Measurements from ENCODE around the gene FANCB. TPM values are rescaled to one million over a fixed set of nuclear protein-coding genes. Genes with fewer than 3 reads are reported as not detected.

FANCB gene
- total RNA-seq, 1 donor from 2014 or later, result 2.8 TPM

- H2AFZ ChIP-seq (ENCODE audit: low read depth, low read length), result no peak overlapping the region
- no peak overlapping the region for H3K9ac ChIP-seq (ENCODE audit: low read length)
- Mint-ChIP-seq H3K27ac (ENCODE audit: unreplicated experiment) (peak overlapping the region; percentile 95), H3K4me3 (ENCODE audit: unreplicated experiment) (no peak overlapping the region), H3K36me3 (ENCODE audit: low read depth, unreplicated experiment) (no peaks in the 10 kb centered on the region), H3K4me1 (ENCODE audit: low read depth, unreplicated experiment) (peaks cover 8% of the 10 kb centered on the region), H3K9me3 (ENCODE audit: unreplicated experiment) (no peaks in the 10 kb centered on the region), H3K27me3 (ENCODE audit: low read depth, unreplicated experiment) (no peaks in the 10 kb centered on the region)
- H3K4me3 ChIP-seq (ENCODE audit: insufficient read depth, low read depth, low read length), result no peak overlapping the region
- H3K27me3 ChIP-seq (ENCODE audit: insufficient read depth, low read length), result no peaks in the 10 kb centered on the region
- peak overlapping the region; percentile 45 for H3K4me2 ChIP-seq (ENCODE audit: low read length)
- peaks cover 9% of the 10 kb centered on the region for H3K4me1 ChIP-seq (ENCODE audit: insufficient read depth, low read length)
- FAIRE-seq (peak; percentile 26), DNase-seq (ENCODE audit: low read depth) (peak; percentile 45)
- H3K9me3 ChIP-seq (ENCODE audit: insufficient read depth, low read depth, low read length), result no peaks in the 10 kb centered on the region
- no peaks in the 10 kb centered on the region for H4K20me1 ChIP-seq (ENCODE audit: insufficient read depth, low read length)
- TF ChIP-seq, protein P1, sequence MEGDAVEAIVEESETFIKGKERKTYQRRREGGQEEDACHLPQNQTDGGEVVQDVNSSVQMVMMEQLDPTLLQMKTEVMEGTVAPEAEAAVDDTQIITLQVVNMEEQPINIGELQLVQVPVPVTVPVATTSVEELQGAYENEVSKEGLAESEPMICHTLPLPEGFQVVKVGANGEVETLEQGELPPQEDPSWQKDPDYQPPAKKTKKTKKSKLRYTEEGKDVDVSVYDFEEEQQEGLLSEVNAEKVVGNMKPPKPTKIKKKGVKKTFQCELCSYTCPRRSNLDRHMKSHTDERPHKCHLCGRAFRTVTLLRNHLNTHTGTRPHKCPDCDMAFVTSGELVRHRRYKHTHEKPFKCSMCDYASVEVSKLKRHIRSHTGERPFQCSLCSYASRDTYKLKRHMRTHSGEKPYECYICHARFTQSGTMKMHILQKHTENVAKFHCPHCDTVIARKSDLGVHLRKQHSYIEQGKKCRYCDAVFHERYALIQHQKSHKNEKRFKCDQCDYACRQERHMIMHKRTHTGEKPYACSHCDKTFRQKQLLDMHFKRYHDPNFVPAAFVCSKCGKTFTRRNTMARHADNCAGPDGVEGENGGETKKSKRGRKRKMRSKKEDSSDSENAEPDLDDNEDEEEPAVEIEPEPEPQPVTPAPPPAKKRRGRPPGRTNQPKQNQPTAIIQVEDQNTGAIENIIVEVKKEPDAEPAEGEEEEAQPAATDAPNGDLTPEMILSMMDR (IDR thresholded peaks at IDR 0.05; ENCODE audit: insufficient read depth, low read depth, low read length), result no peak
- no peak for TF ChIP-seq EZH2 (IDR thresholded peaks at IDR 0.05; ENCODE audit: insufficient read depth, low read length)
- peaks cover 26% of the 10 kb centered on the region for H3K79me2 ChIP-seq (ENCODE audit: insufficient read depth, low read length)
- H3K36me3 ChIP-seq (ENCODE audit: insufficient read depth, low read length), result no peaks in the 10 kb centered on the region
- peak overlapping the region; percentile 67 for H3K27ac ChIP-seq (ENCODE audit: low read depth, low read length)
Observed at GRCh38 chrX:14864631-14865030, 8.2 kb downstream of the FANCB start.

- FAIRE-seq (no peak), DNase-seq (ENCODE audit: low read depth) (no peak)
- no peak overlapping the region for H3K4me2 ChIP-seq (ENCODE audit: low read length)
- no peaks in the 10 kb centered on the region for H3K27me3 ChIP-seq (ENCODE audit: insufficient read depth, low read length)
- H3K36me3 ChIP-seq (ENCODE audit: insufficient read depth, low read length), result no peaks in the 10 kb centered on the region
- no peaks in the 10 kb centered on the region for H3K9me3 ChIP-seq (ENCODE audit: insufficient read depth, low read depth, low read length)
- no peaks in the 10 kb centered on the region for H3K27me3 Mint-ChIP-seq (ENCODE audit: low read depth, unreplicated experiment)
- H2AFZ ChIP-seq (ENCODE audit: low read depth, low read length), result no peak overlapping the region
- H4K20me1 ChIP-seq (ENCODE audit: insufficient read depth, low read length), result no peaks in the 10 kb centered on the region
- no peak overlapping the region for H3K4me3 ChIP-seq (ENCODE audit: insufficient read depth, low read depth, low read length)
- H3K4me1 ChIP-seq (ENCODE audit: insufficient read depth, low read length), result no peaks in the 10 kb centered on the region
- peaks cover 6% of the 10 kb centered on the region for H3K4me1 Mint-ChIP-seq (ENCODE audit: low read depth, unreplicated experiment)
- no peaks in the 10 kb centered on the region for H3K36me3 Mint-ChIP-seq (ENCODE audit: low read depth, unreplicated experiment)
- no peaks in the 10 kb centered on the region for H3K79me2 ChIP-seq (ENCODE audit: insufficient read depth, low read length)
- no peak overlapping the region for H3K27ac Mint-ChIP-seq (ENCODE audit: unreplicated experiment)
- TF ChIP-seq, protein P1 (IDR thresholded peaks at IDR 0.05; ENCODE audit: insufficient read depth, low read depth, low read length), result no peak
- no peak for TF ChIP-seq EZH2 (IDR thresholded peaks at IDR 0.05; ENCODE audit: insufficient read depth, low read length)
- no peak overlapping the region for H3K9ac ChIP-seq (ENCODE audit: low read length)
- no peak overlapping the region for H3K4me3 Mint-ChIP-seq (ENCODE audit: unreplicated experiment)
- no peak overlapping the region for H3K27ac ChIP-seq (ENCODE audit: low read depth, low read length)
- no peaks in the 10 kb centered on the region for H3K9me3 Mint-ChIP-seq (ENCODE audit: unreplicated experiment)
Observed at GRCh38 chrX:14851526-14851925, 21.3 kb downstream of the FANCB start.

- Histone ChIP-seq H3K27ac (ENCODE audit: low read depth, low read length) (no peak overlapping the region), H3K36me3 (ENCODE audit: insufficient read depth, low read length) (no peaks in the 10 kb centered on the region)
- H3K9me3 Mint-ChIP-seq (ENCODE audit: unreplicated experiment), result no peaks in the 10 kb centered on the region
Observed at GRCh38 chrX:14843666-14844065, 29.2 kb downstream of the FANCB start.

More at GRCh38 chrX:14843666-14844065, 29.2 kb downstream of the FANCB start:
- FAIRE-seq (no peak), DNase-seq (ENCODE audit: low read depth) (no peak)
- Mint-ChIP-seq H3K27ac (ENCODE audit: unreplicated experiment) (no peak overlapping the region), H3K27me3 (ENCODE audit: low read depth, unreplicated experiment) (no peaks in the 10 kb centered on the region), H3K4me1 (ENCODE audit: low read depth, unreplicated experiment) (peaks cover 10% of the 10 kb centered on the region), H3K4me3 (ENCODE audit: unreplicated experiment) (no peak overlapping the region), H3K36me3 (ENCODE audit: low read depth, unreplicated experiment) (no peaks in the 10 kb centered on the region)
- Histone ChIP-seq H3K4me3 (ENCODE audit: insufficient read depth, low read depth, low read length) (no peak overlapping the region), H4K20me1 (ENCODE audit: insufficient read depth, low read length) (no peaks in the 10 kb centered on the region), H3K9ac (ENCODE audit: low read length) (no peak overlapping the region), H3K9me3 (ENCODE audit: insufficient read depth, low read depth, low read length) (no peaks in the 10 kb centered on the region), H3K4me2 (ENCODE audit: low read length) (no peak overlapping the region), H2AFZ (ENCODE audit: low read depth, low read length) (no peak overlapping the region), H3K79me2 (ENCODE audit: insufficient read depth, low read length) (no peaks in the 10 kb centered on the region), H3K4me1 (ENCODE audit: insufficient read depth, low read length) (no peaks in the 10 kb centered on the region), H3K27me3 (ENCODE audit: insufficient read depth, low read length) (no peaks in the 10 kb centered on the region)
- TF ChIP-seq, protein P1 (IDR thresholded peaks at IDR 0.05; ENCODE audit: insufficient read depth, low read depth, low read length), result no peak
- no peak for TF ChIP-seq EZH2 (IDR thresholded peaks at IDR 0.05; ENCODE audit: insufficient read depth, low read length)
